ENCODE results near the gene MSLN.

GRCh38 chr16:714558-715476, 45.7 kb upstream of the MSLN start, which contains the start of gene METRN:
- TF ChIP-seq, protein P1, sequence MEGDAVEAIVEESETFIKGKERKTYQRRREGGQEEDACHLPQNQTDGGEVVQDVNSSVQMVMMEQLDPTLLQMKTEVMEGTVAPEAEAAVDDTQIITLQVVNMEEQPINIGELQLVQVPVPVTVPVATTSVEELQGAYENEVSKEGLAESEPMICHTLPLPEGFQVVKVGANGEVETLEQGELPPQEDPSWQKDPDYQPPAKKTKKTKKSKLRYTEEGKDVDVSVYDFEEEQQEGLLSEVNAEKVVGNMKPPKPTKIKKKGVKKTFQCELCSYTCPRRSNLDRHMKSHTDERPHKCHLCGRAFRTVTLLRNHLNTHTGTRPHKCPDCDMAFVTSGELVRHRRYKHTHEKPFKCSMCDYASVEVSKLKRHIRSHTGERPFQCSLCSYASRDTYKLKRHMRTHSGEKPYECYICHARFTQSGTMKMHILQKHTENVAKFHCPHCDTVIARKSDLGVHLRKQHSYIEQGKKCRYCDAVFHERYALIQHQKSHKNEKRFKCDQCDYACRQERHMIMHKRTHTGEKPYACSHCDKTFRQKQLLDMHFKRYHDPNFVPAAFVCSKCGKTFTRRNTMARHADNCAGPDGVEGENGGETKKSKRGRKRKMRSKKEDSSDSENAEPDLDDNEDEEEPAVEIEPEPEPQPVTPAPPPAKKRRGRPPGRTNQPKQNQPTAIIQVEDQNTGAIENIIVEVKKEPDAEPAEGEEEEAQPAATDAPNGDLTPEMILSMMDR (IDR thresholded peaks at IDR 0.05): no peak
- TF ChIP-seq POLR2A (IDR thresholded peaks at IDR 0.05): no peak
